ENCODE measurements around the gene PTTG1. TPM values are rescaled to one million over a fixed set of nuclear protein-coding genes. Genes with fewer than 3 reads are reported as not detected.

PTTG1 gene
- total and polyA plus RNA-seq, 2 of the 8 experiments (the other 6 are each of a cell fraction or from before 2014, with no cell fraction given): 240 to 478 TPM

DNA sequence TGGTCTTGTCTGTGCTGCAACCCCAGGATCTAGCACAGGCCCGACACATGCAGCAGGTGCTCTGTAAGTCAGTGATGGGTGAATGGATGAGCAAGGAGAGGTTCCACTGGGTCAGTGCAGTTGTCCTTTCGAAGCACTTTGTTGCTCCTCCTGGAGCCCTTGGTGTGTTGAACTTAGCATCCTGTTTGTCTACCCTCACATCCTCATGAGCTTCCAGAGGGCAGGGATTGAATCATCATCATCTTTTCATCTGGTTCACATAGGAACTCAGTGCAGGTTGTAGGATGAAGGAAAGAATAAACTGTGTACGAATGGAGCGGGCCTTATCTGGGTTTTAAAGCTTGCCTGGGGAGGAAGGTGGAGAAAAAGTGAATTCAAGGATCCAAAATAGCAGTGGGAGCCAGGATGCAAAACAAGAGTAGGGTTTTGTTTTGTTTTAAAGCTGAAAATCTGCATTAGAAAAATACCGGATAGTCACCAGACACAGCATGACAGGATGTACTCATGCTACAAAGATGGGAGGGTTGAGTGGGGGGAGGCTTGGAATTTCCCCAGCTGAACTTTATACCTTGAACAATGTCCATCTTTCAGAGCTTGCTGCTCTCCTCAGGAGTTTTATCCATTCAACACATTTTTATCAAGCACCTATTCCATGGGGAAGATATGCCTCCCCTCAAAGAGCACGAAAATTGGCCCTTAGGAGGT, 55.8 kb downstream of the PTTG1 start:
- Histone ChIP-seq H3K27me3 (replicated peaks in 1 of 4; ENCODE audit: control insufficient read depth in 3 of 4, extremely low read depth in 1 of 4, insufficient read depth in 3 of 4, low read length in 3 of 4) (no peaks in the 10 kb centered on the region), H4K20me1 (replicated peaks in 1 of 2; ENCODE audit: control insufficient read depth in 1 of 2, insufficient read depth in 2 of 2, low read length in 2 of 2) (no peaks in the 10 kb centered on the region), H2BK120ac (replicated peaks; ENCODE audit: low read depth, low read length) (peak overlapping the region; percentile 14), H3K4me1 (replicated peaks in 1 of 4; ENCODE audit: control insufficient read depth in 3 of 4, insufficient read depth in 4 of 4, low read length in 3 of 4) (peaks cover 1 to 12% (median 6%) of the 10 kb centered on the region in 4 experiments; a peak in 6 of 7 replicates), H3K9me3 (ENCODE audit: insufficient read depth in 2 of 2, low read depth in 1 of 2, low read length in 1 of 2) (no peaks in the 10 kb centered on the region), H3K4me2 (ENCODE audit: insufficient read depth in 1 of 2, low read depth in 2 of 2, low read length in 2 of 2) (peak overlapping the region; percentile 37 to 46; a peak in 3 of 4 replicates), H3K79me1 (ENCODE audit: low read depth, low read length) (no peaks in the 10 kb centered on the region), H3K18ac (ENCODE audit: extremely low read depth, low read length) (no peak overlapping the region), H2AK5ac (ENCODE audit: low read depth, low read length) (peak overlapping the region; percentile 86; the same call in 1 of the 2 replicates), H3K23ac (ENCODE audit: insufficient read length) (no peak overlapping the region), H2BK5ac (ENCODE audit: low read depth, low read length) (peak overlapping the region; percentile 97), H3K27ac (ENCODE audit: low read depth, low read length) (no peak overlapping the region), H3K56ac (replicated peaks; ENCODE audit: insufficient read length, low read depth, low read length) (no peak overlapping the region), H3K14ac (ENCODE audit: insufficient read length) (no peak overlapping the region), H3K36me3 (ENCODE audit: control insufficient read depth in 2 of 4, insufficient read depth in 4 of 4, low read length in 3 of 4) (no peaks in the 10 kb centered on the region), H2BK12ac (ENCODE audit: low read depth, low read length) (peak overlapping the region; percentile 96), H2BK20ac (ENCODE audit: low read length) (peak overlapping the region; percentile 83; the same call in 1 of the 2 replicates), H4K5ac (ENCODE audit: insufficient read length, low read depth, low read length) (no peak overlapping the region), H4K91ac (replicated peaks; ENCODE audit: insufficient read length, low read length) (peak overlapping the region; percentile 38), H3K79me2 (ENCODE audit: control insufficient read depth in 1 of 2, insufficient read depth in 2 of 2, low read length in 2 of 2) (no peaks in the 10 kb centered on the region), H3K4me3 (ENCODE audit: extremely low read depth in 1 of 4, insufficient read depth in 2 of 4, low read depth in 3 of 4, low read length in 4 of 4) (no peak overlapping the region), H3K23me2 (ENCODE audit: low read depth, low read length) (no peaks in the 10 kb centered on the region; the same call in 1 of the 2 replicates), H2AFZ (ENCODE audit: low read length) (0 out of 2 replicates have a peak overlapping the region, but pooled peaks have one; percentile 20), H3K9ac (replicated peaks in 1 of 4; ENCODE audit: extremely low read depth in 1 of 4, low read depth in 3 of 4, low read length in 3 of 4) (no peak overlapping the region), H2BK15ac (ENCODE audit: low read length) (no peak overlapping the region), H4K8ac (ENCODE audit: extremely low read depth, insufficient read depth, low read length) (no peak overlapping the region), H3K4ac (replicated peaks; ENCODE audit: insufficient read length, low read depth, low read length) (peak overlapping the region; percentile 42)
- FAIRE-seq (no peak), DNase-seq (ENCODE audit: low read depth in 1 of 2, low spot score in 2 of 2) (no peak)
- ChIA-PET POLR2A (ENCODE audit: partially characterized antibody) (interaction anchor here (0.7 to 1.0 kb wide), 3 partner anchors 9 to 1215 kb away, joined by 3 to 4 read pairs (median 3); no protein-coding TSS in a partner anchor), CTCF (ENCODE audit: partially characterized antibody) (interaction anchor here (0.8 to 4.6 kb wide), 7 partner anchors 10 to 39 kb away, joined by 3 to 15 read pairs (median 4); no protein-coding TSS in a partner anchor)
- 60% methylated on average over 6 of the region's 6 CpGs; no CpG with 5 or more reads in 1 of the 2 experiments for WGBS, 2 experiments (ENCODE audit: extremely low coverage in 1 of 2, insufficient coverage in 1 of 2, insufficient read length in 1 of 2, insufficient replicate concordance in 2 of 2, low coverage in 1 of 2, low lambda C conversion rate in 2 of 2, missing lambda C conversion rate in 1 of 2)
- TF ChIP-seq KDM4A (IDR thresholded peaks at IDR 0.05; ENCODE audit: low read depth, low read length, severe bottlenecking) (no peak), HDAC2 (IDR thresholded peaks at IDR 0.05; ENCODE audit: borderline replicate concordance in 1 of 2, low read depth in 2 of 2, low read length in 2 of 2) (no peak), SIRT6 (IDR thresholded peaks at IDR 0.05; ENCODE audit: low read length) (no peak), CTBP2 (IDR thresholded peaks at IDR 0.05; ENCODE audit: borderline replicate concordance, insufficient read depth, insufficient read length, low read length) (no peak), JUND (IDR thresholded peaks at IDR 0.05; ENCODE audit: low read length) (0 out of 2 replicates have a peak, but pooled peaks have one; percentile 6), CBX8 (IDR thresholded peaks at IDR 0.05; ENCODE audit: borderline replicate concordance, low read depth, low read length) (no peak), SIX5 (IDR thresholded peaks at IDR 0.05; ENCODE audit: low read depth, low read length) (no peak), EGR1 (IDR thresholded peaks at IDR 0.05; ENCODE audit: borderline replicate concordance, low read depth, low read length) (no peak)
- TF ChIP-seq, protein P1, sequence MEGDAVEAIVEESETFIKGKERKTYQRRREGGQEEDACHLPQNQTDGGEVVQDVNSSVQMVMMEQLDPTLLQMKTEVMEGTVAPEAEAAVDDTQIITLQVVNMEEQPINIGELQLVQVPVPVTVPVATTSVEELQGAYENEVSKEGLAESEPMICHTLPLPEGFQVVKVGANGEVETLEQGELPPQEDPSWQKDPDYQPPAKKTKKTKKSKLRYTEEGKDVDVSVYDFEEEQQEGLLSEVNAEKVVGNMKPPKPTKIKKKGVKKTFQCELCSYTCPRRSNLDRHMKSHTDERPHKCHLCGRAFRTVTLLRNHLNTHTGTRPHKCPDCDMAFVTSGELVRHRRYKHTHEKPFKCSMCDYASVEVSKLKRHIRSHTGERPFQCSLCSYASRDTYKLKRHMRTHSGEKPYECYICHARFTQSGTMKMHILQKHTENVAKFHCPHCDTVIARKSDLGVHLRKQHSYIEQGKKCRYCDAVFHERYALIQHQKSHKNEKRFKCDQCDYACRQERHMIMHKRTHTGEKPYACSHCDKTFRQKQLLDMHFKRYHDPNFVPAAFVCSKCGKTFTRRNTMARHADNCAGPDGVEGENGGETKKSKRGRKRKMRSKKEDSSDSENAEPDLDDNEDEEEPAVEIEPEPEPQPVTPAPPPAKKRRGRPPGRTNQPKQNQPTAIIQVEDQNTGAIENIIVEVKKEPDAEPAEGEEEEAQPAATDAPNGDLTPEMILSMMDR (IDR thresholded peaks at IDR 0.05; ENCODE audit: control extremely low read depth in 1 of 3, insufficient read depth in 1 of 3, low read depth in 1 of 3, low read length in 3 of 3): no peak
